ENCODE results near the gene PRSS36.
"Not testable (repeated sequence)": the region's sequence is repeated elsewhere in the genome, so short reads cannot be mapped to it uniquely, and the experiment has no call there.

Gene PRSS36

GRCh38 chr16:31141489-31142108 lies 8.3 kb downstream of the PRSS36 start:
- peak in 6 of 14 donors; percentile 49 to 69 (median 62) for DNase-seq

GRCh38 chr16:31141071-31141469 lies 8.8 kb downstream of the PRSS36 start:
- DNase-seq = not testable (repeated sequence)

DNA sequence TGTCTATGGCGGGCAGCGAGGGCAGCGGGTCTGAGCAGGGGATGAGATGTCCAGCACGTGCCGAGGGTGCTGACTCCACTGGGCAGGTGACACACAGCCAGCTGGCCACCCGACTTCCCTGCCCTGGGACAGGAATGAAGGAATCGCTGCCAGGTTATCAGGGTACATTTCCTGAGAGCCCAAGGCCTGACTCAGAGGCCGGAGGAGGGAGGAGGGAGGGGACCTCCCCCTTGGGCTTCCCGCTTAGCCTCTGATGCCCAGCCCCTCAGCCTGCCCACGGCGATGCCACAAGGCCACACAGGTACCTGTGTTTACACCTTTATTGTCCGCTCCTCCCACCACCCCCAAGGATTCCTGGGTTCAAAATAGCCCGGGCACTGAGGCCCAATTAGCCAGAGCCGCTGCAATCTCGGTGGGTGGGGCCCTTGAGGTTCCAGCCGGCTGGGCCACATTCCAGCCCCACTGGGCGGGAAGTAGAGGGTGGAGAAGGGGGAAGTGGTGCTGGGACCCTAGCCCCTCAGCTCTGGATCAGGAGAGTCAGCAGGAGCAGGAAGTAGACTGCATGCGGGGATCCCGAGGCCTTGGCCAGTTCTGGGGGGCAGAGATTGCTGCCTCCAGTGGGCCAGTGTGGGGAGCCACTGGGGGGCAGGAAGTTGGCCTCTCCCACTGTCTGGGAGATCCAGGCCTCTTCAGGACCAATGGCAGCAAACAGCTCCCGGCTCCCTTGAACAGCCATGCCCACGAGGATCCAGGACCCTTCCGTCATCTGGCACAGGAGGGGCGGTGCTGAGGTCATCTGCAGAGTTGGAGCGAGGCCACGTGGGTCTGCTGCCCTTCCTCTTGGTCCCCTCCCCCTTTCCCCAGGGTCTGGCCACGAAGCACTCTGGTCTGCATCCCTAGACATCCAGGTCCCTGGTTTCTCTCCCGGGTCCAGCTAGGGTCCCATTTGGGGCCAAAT lies 11.0 kb downstream of the PRSS36 start:
- DNase-seq = no peak

DNA sequence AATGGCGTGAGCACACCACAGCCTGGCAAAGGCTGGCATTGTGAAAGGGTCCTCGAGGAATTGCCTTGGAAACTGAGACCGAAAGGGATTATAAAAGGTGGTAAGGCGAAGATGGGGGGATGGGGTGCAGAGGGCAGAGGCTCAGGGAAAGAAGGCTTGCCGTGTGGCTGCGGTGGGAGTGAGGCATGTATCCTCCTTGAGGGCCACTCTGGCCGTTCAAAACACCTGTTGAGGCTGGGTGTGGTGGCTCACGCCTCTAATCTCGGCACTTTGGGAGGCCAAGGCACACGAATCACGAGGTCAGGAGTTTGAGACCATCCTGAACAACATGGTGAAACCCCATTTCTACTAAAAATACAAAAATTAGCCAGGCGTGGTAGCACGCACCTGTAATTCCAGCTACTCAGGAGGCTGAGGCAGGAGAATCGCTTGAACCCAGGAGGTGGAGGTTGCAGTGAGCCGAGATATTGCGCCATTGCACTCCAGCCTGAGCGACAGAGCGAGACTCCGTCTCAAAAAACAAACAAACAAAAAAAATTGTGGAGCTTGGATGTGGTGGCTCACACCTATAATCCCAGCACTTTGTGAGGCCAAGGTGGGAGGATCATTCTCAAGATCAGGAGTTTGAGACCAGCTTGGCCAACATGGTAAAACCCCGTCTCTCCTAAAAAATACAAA lies 12.9 kb downstream of the PRSS36 start:
- DNase-seq = not testable (repeated sequence)

DNA sequence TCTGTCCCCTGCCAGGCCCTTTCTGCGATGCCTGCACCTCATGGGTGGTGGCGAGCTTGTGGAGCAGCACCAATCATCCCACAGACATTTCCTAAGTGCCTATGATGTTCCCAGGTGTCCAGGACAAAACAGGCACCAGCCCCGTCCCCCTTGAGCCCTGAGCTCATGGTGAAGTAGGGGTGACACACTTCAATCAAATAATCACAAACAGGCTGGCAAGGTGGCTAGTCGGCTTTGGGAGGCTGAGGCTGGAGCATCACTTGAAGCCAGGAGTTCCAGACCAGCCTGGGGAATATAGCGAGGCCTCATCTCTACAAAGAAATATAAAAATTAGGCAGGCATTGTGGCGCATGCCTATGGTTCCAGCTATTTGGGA lies 13.6 kb downstream of the PRSS36 start:
- DNase-seq = no peak

GRCh38 chr16:31135535-31136286 lies 14.2 kb downstream of the PRSS36 start, which contains the start of gene PRSS8:
PRSS8 (minus strand) TSS chr16:31135727; CDS start chr16:31135498, 229 bp downstream.
- peak in 1 of 14 donors; percentile 19 for DNase-seq

DNA sequence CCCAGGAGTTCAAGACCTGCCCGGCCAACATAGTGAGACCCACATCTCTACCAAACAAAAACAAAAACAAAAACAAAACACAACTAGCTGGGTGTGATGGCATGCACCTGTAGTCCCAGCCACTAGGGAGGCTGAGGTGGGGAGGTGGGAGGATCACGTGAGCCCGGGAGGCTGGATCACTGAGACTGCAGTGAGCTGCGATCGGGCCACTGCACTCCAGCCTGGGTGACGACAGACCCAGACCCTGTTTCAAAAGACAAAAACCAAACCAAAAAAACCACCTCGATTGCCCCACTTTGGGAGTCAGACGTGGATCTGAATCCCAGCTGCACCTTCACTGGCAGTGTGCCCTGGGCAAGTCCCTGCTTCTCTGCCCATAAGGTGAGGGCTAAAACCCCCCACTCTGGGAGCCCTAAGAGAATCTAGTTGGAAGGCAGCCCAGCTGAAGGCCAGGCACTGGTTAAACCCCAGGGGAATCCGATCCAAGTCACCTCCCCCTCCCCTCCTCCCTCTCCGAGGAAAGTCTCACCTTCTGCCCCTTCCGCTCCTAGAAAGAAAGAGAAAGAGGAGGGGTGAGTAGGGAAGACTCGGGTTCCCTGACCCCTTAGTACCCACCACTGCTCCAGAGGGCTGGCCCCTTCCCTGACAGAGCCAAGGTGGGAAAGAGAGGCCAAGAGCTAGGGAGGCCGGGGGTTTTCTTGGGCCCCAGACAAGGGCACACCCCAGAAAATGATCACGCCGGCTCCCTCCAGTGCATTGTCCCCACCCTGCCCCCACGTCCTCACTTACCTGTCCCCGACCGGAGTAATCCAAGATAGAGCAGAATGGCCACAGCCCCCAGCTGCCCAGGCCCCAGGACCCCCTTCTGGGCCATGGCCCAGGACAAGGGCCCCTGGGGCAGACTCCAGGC lies 15.0 kb downstream of the PRSS36 start:
- DNase-seq = no peak

DNA sequence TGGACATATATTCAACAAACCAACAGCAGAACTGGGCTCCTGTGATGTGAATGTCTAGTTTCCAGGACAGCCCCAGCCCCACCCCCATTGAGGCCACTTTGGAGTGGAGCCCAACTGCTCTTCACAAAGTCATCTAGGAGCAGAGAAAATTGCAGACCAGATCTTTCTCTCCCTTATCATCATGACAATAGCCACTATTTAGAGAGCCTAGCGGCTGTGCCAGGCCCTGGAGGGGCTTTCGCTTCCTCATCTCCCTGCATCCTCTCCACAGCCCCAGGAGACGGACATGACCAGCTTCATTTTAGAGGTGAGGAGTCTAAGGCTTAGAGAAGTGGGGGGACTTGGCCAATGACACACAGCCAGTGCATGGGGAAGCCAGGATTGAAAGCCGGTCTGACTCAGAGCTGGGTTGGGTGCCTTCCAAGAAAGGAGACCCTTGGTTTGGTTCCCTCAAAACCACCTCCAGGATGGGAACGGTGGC lies 15.7 kb downstream of the PRSS36 start:
- no peak for DNase-seq

- DNase-seq = no peak
Measured at GRCh38 chr16:31133046-31133501, 16.8 kb downstream of the PRSS36 start.

- DNase-seq = no peak
Measured at GRCh38 chr16:31132303-31132979, 17.4 kb downstream of the PRSS36 start.

DNA sequence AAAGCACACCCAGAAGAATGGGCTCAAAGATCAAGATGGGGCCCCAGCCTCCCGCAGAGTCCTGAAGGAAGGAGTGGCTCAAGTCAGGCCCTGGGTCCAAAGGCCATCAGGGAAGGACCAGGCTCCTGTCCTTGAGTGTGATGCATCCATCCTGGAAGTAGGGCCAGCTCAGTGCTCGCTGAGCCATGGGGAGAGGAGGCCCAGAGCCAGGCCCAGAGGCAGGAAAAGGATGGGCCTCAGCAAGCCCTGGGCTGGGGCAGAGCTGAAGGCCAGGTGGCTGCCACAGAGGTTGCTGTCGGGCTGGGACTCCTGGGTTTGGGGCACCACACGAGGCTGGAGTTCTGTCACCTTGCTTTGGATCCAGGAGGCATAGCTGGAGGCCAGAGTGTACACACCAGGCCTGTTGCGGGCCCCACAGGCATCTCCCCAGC lies 18.0 kb downstream of the PRSS36 start:
- DNase-seq = no peak

- no peak for DNase-seq
Measured at GRCh38 chr16:31131416-31131815, 18.4 kb downstream of the PRSS36 start.

DNA sequence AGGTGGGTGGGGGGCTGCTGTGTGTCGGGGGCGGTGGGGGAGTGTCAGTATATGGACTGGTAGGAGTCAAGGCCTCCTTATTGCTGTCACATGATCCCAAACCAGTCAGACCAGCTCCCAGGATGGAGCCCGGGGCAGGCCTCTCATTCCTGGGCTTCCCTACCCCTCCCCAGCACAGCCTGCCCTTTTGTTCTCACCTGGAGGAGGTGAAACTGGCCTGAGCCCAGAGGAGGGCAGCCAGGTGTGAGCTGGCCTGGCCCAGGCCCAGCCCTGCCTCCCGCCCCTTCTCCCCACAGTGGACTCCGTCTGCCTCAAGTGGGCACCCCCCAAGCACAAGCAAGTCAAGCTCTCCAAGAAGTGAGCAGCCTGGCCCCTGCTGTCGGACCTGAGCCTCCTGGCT lies 19.0 kb downstream of the PRSS36 start:
- DNase-seq = no peak

DNA sequence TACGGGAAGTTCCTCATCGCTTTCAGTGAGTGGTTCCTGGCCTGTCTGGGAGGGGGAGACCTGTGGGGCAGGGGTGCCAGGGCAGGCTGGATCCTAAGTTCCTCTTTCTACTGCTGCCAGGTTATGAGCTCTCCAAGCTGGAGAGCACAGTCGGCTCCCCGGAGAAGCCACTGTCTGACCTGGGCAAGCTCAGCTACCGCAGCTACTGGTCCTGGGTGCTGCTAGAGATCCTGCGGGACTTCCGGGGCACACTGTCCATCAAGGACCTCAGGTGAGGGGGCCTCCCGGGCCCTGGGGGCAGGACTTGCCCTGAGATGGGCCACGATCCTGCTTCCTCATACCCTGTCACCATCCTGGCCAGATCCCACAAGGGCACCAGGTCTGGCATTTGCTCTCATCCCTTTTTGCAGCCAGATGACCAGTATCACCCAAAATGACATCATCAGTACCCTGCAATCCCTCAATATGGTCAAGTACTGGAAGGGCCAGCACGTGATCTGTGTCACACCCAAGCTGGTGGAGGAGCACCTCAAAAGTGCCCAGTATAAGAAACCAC lies 19.5 kb downstream of the PRSS36 start:
- no peak for DNase-seq

DNA sequence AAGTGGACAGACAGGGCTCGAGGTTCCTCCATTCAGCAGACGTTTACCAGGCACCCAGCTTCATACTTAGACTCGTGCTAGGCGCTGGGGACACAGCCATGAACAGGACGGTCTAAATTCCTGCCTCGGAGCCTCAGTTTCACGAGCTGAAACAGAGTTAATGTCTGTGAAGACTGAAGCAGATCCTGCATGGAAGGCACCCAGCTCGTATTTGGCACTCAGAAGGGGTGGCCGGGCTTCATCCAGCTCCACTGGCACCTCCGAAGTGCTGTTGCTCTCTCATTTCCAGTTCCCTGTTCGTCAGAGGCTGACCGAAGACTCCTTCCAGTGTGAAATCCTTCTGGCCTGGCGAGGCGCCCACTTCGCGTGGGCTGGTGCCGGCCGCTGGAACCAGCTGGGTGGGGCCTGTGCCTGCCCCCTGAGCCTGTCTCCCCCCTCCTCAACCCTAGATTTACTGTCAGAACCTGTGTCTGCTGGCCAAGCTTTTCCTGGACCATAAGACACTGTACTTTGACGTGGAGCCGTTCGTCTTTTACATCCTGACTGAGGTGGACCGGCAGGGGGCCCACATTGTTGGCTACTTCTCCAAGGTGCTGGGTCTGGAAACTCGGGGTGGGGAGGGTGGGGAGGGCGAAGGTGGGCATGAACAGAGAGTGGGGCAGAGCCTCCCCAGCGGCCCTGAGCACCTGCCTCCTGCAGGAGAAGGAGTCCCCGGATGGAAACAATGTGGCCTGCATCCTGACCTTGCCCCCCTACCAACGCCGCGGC lies 20.1 kb downstream of the PRSS36 start:
- peak in 7 of 14 donors; percentile 22 to 79 (median 42) for DNase-seq

DNA sequence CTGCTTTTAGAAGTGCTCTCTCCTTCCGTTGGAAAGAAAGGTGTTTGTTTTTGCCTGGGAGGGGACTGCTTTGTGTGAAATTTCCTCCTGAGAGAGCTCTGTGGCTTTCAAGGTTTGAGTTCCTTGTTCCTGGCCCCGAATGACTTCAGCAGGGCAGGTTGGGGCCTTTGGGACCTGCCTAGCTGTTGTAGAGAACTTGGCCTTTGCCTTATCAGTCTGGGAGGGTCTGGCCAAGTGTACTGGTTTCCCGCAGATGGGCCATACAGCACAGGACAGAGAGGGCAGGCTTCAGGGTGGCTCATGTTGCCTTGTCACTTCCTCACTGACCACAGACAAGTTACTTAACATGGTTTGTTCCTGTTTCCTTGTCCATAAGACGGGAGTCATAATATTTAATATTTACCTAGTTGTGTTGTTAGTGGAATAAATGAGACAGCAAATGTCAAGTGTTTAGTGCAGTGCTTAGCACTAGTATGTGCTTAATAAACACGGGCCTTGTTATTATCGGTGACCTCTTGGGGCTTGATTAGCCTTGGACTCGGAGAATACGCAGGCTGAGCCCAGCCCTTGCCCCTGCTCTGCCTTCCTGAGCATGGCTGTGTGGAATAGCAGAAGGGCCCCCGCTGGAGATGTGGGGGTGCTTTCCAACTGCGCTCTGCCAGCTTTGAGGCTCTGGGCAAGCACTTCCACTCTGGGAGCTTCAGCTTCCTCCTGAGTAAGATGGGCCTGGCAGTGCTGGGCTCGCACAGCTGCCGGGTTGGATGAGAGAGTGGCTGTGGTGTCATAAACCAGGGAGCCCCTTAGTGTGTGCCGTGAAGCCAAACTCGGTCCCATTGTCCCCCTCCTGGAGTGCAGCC lies 20.9 kb downstream of the PRSS36 start:
- peak in 9 of 14 donors; percentile 10 to 79 (median 25) for DNase-seq

GRCh38 chr16:31127182-31127581 lies 22.7 kb downstream of the PRSS36 start:
- no peak for DNase-seq

DNA sequence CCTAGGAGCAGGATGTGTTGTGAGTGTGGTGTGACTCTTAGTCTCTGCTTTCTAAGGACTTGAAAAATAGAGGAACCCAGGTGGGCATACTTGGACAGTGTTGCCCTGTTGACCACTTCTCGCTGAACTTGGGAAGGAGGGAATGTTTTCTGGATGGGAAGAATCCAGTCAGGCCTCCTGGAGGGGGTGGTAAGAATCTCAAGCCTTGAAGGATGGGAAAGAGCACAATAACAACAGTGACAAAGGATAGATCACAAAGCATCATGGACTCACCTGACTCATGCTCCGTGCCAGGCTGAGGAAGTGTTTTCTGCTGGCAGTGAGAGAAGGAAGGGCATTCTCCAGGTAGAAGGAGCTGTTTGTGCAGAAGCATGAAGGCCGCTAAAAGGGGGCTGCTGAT lies 24.0 kb downstream of the PRSS36 start:
- DNase-seq = no peak

All from C1 segment of cervical spinal cord (tissue), 14 donors.